NB4 (cell line): Measurements from ENCODE around the gene SPAG17.
A peak's percentile ranks its signal among the peaks of the same experiment; 100 is the strongest.

Experiments used
- DNase-seq: peaks from one replicate; pipeline ENCODE4 v3.0.0; 2010; ENCODE audit warnings: low read depth
- H3K4me3 ChIP-seq: one replicate; pipeline ENCODE4 v1.5.1; 2011; ENCODE audit warnings: mild to moderate bottlenecking, low read depth, low read length, moderate library complexity
- CTCF ChIP-seq: IDR thresholded peaks from one replicate; pipeline ENCODE4 v1.5.1; 2012; ENCODE audit warnings: low read depth, low read length
- MAX ChIP-seq: IDR thresholded peaks from 2 replicates; pipeline ENCODE4 v1.6.1; 2011; ENCODE audit warnings: low read depth, low read length
- MYC ChIP-seq: IDR thresholded peaks from 2 replicates; pipeline ENCODE4 v1.6.1; 2011; ENCODE audit warnings: low read depth, low read length
- POLR2A ChIP-seq: IDR thresholded peaks from 2 replicates; pipeline ENCODE4 v1.6.1; 2011; ENCODE audit warnings: mild to moderate bottlenecking; ENCODE audit not compliant: insufficient read length; ENCODE audit errors: extremely low read depth

The SPAG17 gene

DNA sequence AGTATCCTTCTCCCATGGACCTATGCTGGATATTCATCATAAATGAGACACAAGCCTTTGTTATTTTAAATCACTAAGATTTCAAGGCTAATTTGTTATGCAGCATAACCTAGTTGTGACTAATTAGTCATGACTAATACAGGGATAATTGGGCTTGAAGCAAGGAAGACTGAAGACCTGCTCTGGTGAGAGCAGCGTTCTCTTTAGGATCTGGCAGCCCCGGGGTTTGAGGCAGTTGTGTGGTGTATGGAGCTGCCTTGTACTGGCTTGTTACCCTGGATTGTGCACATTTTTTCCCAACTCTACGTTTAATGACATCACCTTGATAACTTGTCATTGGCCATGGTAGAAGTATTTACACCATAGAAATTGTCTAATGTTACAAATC, 25.7 kb upstream of the SPAG17 start:
- no peak overlapping the region for H3K4me3 ChIP-seq
- DNase-seq = no peak
- TF ChIP-seq POLR2A = no peak
- TF ChIP-seq CTCF = no peak

GRCh38 chr1:118210051-118210722, 25.2 kb upstream of the SPAG17 start:
- TF ChIP-seq CTCF = no peak
- TF ChIP-seq POLR2A = no peak
- no peak for TF ChIP-seq MYC
- TF ChIP-seq MAX = no peak
- H3K4me3 ChIP-seq = no peak overlapping the region
- no peak for DNase-seq

DNA sequence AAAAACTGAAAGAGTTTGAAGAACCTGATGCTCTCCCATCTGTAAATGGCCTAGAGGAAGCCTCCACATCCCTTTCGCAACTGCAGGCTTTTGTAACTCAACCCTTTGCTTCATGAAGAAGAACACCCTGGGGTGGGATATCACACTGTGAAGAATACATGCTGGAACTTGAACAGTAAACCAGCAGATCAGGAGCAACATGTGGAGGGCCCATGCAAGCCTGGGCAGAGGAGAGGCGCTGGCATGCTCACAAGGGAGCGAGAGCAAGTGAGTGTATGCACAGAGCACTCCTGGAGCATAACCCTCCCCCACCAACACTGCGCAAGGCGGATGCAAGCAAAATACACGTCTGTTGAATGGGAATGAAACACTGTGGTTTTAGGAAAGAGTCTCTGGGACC, 24.6 kb upstream of the SPAG17 start:
- TF ChIP-seq MYC = no peak
- TF ChIP-seq MAX = no peak
- TF ChIP-seq CTCF = no peak
- TF ChIP-seq POLR2A = no peak
- peak; percentile 20 for DNase-seq
- no peak overlapping the region for H3K4me3 ChIP-seq

GRCh38 chr1:118206966-118207365, 21.9 kb upstream of the SPAG17 start:
- TF ChIP-seq MYC (no peak), MAX (no peak), CTCF (no peak), POLR2A (no peak)
- no peak overlapping the region for H3K4me3 ChIP-seq
- no peak for DNase-seq

- no peak overlapping the region for H3K4me3 ChIP-seq
- DNase-seq = no peak
- TF ChIP-seq MAX (no peak), MYC (no peak), POLR2A (no peak), CTCF (no peak)
These were observed 19.6 kb upstream of the SPAG17 start for GRCh38 chr1:118204648-118205047.

DNA sequence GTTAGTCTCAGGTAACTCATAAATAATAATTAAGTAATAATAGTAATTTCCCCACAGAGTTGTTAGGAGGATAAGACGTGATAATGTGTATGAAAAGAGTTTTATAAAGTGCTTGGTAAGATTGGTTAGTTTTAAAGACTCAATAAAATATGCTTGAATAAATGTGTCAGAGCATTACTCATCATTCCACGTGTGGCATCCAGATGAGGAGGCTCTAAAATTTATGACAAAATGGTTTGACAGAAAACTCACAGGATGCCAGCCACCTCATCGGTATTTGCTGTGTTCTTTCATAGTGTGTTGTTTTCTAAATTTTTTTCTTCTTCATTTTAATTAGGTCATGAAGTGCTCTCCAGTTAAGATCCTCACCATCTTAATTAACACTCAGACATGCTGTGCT, 19.1 kb upstream of the SPAG17 start:
- H3K4me3 ChIP-seq = no peak overlapping the region
- TF ChIP-seq CTCF = no peak
- TF ChIP-seq POLR2A = no peak
- no peak for TF ChIP-seq MAX
- DNase-seq = no peak
